GM19455 (cell line): ENCODE measurements around the gene DPH7.
"Not testable (repeated sequence)": the region's sequence is repeated elsewhere in the genome, so short reads cannot be mapped to it uniquely, and the experiment has no call there.

Experiments used
- ATAC-seq: cut with Tn5 transposase; IDR thresholded peaks from one replicate; pipeline ENCODE4 v1.9.1; 2021; ENCODE audit not compliant: unreplicated experiment

DPH7 gene

DNA sequence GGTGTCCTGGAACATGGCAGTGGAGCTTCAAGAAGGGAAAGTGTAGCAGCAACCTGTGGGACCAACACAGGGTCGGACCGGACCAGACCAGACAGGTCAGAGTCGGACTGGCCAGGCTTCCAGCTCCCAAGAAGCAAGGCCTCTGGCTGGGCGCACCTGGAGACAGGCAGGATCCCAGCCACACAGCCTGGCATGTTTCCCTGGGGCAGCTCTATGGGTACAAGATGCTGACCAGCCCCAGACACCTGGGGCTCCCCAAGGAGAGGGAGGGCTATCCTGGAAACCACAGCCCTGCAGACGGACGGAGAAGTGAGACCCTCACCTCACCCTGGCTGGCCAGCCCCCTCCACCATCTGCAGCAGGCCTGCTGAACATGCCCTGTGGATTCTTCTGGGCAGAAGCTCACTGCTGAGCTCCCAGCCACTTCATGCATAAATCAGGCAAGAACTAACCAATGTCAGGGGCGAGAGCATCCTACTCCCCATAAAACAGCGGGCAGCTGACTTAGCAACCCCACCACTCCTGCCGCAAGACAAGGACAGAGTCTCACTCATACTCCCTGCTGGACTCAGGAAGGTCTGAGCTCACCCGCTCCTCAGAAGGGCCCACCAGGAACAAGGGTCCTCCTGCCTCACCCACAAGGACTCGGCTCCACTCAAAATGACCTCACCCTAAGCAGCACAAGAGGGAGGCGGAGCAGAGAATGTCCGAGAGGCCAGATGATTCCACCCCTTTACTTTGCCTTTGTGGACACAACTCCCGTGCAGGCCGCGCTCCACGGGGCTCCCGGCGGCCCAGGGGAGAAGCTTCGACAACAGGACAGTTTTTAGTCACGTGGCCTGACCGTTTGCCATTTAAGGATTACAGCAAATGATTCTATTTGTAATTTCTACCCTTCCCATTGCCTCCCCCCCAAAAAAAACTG lies 2.9 kb upstream of the DPH7 start:
- ATAC-seq = no peak

DNA sequence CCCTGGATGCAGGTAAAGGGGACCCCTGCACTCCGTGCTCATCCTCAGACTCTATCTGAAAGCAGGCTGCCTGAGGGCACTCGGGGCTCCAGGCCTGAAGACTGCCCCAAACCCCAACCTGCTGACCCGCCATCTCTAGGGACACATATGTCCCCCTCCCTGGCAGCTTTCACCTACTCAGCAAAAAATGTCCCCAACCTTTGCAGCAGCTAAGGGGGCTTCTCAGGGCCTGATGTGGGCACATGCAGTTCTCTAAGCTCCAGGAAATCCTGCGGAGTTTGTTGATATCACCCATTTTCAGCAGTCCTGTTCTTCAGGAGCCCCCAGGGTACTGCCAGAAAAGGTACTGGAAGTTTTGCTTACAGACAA lies 2.2 kb upstream of the DPH7 start:
- no peak for ATAC-seq

DNA sequence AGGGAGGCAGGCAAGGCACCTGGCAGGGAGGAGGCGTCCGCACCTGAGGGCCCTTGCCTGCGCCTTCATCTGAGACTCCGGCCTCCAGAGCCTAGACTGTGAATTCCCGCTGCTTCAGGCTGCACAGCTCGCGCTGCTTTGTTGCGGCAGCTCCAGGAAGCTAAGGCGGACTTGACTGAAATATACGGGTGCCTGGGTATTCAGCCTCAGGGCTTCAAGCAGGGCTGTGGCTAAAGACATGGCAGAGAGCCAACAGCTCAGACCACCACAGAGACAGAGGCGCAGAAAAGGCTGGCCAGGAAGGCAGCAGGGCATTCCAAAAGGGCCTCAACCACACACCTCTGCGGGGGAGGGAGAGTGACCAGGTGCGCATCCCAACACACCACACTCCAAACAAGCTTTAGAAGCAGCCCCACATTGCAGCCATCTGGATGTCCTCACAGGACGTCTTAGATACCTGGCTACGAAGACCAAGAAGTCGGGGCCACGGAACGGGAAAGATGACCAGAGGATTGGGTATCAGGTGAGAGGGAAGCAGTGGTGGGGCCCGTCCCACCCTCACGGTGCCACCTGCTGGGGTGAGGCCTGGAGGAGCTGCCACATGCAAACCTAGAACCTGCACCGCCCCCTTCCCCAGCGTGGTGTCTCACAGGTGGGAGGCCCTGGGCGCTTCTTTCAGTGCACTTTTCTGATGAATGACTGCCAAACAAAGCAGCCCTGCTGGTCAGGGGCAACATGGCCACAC lies 1.7 kb upstream of the DPH7 start:
- no peak for ATAC-seq

DNA sequence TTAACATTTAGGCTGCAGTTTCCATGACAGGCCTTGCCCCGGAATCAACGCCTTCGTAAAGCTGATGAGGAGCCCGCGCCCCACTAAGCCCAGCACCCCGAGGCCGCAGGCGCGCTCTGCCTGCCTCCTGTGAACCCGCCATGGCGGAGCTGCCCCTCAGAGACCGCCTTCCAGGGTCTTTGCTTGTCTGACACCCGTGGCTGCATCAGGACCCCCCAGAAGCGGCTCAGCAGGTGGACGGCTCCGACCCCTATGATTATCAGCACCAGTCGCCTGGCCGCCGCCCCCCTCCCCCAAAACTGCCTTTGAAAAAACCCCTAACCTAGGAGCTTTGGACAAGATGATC lies 507 bp upstream of the DPH7 start:
- no peak for ATAC-seq

DNA sequence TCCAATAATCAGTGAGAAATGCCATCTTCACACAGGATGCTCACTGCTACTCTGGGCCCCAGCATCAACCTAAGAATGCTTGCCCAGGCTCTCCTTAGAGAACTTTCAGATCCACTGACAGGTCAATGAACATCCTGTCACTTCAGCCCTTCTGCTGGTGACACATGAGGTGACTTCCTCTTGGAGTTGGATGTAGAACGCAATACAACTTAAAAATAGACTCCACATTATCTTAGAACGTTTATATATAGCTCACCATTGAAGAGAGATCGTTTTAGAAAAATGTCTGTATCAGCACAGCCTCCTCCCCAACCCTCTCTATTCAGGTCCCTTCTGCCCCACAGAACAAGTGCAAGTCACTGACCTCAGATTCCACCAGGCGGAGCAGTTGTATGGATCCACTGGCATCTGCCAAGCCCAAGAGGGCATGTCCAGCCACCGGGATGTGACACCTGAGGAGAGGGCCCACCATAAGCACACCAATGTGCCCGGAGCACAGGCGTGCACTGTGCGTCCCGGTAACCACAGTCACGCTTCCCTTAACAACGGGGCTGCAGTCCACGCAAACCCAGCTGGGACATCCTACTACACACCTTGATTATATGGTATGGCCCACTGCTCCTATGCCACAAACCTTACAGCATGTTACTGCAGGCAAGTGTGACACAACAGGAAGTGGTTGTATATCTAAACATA lies 2.9 kb downstream of the DPH7 start:
- no peak for ATAC-seq

DNA sequence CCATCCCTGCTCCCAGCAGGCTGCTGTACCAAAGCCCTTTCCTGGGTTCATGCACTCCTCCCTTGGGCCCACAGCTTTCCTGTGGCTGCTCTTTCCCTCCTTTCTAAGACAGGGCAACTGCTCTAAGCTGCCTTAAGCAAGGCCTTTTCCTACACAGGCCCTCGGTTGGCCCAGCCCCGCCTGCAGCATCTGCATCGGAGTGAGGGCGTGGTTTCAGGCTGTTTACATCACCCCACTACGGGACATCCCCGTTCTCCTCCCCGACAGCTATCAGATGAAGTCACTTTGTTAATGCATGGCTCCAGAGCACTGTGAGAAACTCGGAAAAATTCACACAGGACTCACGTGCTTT lies 3.4 kb downstream of the DPH7 start:
- no peak for ATAC-seq

DNA sequence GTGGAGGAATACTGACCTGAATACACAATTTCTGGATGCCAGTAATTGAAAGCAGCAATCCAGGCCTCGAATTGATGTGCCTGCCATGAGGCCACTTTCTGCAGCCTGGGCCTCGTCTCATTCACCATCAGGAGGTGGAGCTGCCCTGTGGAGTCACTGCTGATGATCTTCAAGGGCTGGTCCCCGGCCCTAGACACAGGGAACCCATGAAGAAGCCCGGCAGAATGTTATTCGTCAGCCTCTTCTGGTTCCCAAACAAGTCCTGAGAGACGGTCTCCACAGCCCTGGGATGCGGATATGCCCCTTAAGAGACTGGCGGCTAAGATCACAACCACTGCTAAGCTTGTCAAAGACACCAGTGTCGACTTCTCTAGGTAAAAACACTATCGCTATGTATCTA lies 4.5 kb downstream of the DPH7 start:
- ATAC-seq = no peak

DNA sequence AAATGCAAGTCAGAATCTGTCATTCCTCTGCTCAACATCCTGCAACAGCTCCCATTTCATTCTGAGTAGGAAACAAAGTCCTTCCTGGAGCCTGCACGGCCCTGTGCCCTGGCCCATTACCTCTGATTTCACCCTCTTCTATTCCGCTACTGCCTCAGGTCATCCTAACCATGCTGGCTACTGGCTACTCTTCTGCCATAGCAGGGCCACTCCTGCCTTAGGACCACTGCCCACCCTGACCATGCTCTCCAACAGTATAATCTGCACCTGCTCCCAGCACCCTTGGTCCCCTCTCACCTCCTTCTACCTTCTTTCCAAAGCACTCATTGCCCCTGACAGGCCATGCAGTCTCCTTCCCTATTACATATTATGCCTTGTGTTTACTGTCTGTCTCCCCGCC lies 8.2 kb downstream of the DPH7 start:
- ATAC-seq = no peak

DNA sequence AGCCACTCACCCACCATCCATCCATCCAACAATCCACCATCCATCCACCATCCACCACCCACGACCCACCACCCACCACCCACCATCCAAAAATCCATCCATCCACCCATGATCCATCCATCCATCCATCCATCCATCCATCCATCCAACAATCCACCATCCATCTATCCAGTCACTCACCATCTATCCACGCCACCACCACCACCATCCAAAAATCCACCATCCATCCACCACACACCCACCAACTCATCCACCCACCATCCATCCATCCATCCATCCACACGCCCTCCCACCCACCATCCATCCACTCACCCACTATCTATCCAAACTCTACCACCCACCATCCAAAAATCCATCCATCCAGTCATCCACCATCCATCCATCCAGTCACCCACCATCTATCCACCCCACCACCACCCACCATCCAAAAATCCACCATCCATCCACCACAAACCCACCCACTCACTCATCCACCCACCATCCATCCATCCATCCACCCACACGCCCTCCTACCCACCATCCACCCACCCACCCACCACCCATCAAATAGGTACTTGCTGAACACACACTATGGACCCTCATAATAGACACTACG lies 9.0 kb downstream of the DPH7 start:
- no peak for ATAC-seq

DNA sequence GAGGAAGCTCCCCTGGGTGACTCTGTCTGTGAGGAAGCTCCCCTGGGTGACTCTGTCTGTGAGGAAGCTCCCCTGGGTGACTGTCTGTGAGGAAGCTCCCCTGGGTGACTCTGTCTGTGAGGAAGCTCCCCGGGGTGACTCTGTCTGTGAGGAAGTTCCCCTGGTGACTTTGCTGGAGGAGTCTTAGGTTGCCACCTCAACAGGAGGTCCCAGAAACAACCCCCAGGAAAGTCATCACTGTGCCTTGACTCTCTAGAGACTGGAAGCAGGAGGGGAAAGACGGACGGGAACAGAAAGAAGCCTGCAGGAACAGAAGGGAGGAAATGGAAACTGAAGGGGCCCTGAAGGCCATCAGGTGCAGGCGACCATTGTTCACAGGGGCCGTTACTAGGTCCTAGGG lies 10.3 kb downstream of the DPH7 start:
- ATAC-seq = not testable (repeated sequence)

DNA sequence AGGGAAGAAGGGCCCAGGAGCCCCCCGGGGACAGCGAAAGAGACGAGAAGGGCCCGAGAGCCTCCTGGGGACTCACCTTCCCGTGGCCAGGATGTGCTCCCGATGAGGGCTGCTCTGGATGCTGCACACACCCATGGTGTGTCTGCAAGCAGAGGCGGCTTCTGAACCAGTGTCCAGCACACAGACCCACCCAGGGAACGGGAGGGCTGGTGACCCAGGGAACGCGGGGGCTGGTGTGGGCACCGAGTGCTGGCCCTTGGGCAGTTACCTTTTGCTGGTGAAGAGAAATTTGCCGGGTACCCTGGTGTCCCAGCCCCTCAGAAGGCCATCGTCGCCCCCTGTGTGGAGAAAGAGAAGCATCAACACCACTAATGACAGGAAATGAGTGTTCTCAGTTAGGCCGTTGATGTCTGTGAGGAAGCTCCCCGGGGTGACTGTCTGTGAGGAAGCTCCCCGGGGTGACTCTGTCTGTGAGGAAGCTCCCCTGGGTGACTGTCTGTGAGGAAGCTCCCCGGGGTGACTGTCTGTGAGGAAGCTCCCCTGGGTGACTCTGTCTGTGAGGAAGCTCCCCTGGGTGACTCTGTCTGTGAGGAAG lies 13.8 kb downstream of the DPH7 start:
- ATAC-seq = no peak

DNA sequence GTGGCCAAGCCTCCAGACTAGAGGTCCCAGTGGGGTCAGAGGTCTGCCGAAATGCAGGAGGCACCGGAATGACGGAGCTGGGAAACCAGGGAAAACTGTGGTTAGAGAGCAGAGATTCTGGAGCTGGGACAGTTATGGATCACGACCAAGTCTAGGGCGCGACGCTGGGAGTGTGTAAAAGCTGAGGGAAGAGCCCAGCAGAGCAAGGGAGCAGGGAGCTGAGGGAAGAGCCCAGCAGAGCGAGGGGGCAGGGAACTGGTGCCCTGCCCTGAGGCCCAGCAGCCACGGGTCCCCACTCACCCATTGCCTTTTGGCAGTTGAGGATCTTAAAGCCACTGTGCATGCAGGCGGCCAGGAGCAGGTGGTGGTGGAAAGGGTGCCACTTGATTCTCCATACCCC lies 14.6 kb downstream of the DPH7 start:
- ATAC-seq = no peak

DNA sequence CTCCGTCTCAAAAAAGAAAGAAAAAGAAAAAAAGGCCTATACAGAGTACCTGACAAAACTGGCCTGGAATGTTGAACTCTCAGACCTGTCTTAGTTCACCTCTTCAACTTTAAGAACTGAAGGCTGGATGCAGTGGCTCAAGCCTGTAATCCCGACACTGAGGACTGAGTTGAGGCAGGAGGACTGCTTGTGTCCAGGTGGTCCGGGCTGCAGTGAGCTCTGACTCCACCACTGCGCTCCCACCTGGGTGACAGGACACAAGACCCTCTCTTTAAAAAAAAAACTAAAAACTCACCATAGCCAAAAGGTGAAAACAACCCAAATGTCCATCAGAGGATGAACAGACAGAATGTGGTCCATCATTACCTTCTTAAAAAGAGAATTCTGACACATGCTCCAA lies 20.6 kb downstream of the DPH7 start:
- no peak for ATAC-seq

DNA sequence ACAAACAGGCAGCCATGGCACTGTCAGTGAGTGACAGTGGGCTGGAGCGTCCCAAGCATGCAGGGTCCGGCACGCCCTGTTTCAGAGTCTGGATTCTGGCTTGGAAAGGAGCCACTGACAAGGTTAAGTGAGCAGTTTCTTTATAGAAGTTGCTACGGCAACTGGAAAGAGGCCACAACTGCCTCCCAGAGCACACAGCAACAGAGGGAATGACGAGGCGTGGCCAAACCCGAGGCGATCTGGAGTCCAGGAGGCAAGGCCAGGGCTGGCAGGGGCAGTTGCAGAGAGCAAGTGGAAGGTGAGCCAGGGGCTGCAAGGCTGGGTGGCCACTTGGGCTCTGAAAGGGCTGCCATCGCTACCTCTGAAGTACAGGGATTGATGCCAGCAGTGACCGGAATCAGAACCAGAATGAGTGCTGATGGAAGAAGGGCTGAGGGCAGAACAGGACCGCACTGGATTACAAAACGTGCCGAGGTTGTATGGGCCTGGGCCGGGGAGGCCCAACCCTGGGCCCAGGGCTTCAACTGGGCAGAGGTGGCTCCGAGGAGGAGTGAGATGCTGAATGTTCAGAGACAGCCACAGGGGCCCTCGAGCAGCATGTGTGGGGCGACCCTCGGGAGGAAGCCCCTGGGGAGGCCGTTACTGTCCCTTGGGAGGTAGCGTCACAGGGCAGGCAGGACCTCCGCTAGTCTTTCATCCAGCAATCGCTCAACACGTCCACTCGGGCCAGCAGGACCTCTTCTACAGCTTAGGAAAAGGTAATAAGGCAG lies 22.5 kb downstream of the DPH7 start:
- ATAC-seq = no peak

DNA sequence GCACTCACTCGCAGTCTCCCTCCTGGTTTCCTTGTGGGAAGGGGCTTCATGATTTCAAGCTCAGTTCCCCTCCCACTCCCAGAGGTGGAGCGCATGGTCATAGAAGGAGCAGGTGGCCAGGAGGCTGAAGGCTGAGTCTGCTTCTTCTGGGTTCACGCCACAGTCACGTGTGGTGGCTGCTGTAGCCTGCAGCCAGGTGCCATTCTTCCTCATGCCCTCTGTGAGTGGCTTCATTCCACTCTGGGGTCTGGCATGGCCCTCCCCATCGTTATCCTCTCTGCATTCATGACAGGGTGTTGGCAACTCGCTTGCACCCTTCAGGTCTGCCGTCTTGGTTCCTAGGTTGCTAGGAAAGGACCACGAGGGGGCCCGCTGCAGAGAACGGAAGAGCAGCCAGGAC lies 23.5 kb downstream of the DPH7 start:
- ATAC-seq = no peak

DNA sequence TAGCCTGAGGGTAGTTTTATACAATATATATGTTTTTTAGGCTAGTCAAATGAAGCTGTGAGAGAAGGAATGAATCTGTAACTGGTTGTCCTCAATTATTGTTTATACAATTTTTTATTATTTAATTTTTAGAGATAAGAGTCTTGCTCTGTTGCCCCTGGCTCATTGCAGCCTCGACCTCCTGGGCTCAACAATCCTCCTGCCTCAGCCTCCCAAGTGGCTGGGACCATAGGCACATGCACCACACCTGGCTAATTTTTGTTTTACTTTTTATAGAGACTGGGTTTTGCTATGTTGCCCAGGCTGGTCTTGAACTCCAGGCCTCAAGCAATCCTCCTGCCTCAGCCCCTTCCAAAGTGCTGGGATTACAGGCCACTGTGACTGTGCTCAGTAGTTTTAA lies 24.4 kb downstream of the DPH7 start:
- ATAC-seq = no peak

DNA sequence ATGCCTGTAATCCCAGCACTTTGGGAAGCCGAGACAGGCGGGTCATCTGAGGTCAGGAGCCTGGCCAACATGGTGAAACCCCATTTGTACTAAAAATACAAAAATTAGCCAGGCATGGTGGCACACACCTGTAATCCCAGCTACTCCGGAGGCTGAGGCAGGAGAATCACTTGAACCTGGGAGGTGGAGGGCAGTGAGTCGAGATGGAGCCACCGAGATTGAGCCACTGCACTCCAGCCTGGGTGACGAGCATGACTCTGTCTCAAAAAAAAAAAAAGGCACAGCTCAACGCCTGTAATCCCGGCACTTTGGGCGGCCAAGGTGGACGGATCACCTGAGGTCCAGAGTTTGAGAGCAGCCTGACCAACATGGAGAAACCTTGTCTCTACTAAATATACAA lies 25.1 kb downstream of the DPH7 start:
- not testable (repeated sequence) for ATAC-seq

DNA sequence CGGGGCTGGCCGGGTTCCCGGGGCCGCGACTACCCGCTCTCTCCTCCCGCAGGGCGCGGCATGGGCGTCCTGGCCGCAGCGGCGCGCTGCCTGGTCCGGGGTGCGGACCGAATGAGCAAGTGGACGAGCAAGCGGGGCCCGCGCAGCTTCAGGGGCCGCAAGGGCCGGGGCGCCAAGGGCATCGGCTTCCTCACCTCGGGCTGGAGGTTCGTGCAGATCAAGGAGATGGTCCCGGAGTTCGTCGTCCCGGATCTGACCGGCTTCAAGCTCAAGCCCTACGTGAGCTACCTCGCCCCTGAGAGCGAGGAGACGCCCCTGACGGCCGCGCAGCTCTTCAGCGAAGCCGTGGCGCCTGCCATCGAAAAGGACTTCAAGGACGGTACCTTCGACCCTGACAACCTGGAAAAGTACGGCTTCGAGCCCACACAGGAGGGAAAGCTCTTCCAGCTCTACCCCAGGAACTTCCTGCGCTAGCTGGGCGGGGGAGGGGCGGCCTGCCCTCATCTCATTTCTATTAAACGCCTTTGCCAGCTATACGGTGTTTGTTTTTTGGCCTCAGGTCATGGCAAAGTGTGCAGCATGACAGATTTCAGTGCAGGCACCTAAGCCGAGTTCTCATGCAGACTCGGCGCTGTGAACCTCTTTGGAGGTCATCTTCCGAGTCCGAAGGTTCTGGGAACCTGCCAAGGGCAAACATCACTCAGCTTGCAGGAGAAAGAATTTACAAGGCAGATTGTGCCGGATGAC lies 26.5 kb downstream of the DPH7 start:
- peak; percentile 23 for ATAC-seq

DNA sequence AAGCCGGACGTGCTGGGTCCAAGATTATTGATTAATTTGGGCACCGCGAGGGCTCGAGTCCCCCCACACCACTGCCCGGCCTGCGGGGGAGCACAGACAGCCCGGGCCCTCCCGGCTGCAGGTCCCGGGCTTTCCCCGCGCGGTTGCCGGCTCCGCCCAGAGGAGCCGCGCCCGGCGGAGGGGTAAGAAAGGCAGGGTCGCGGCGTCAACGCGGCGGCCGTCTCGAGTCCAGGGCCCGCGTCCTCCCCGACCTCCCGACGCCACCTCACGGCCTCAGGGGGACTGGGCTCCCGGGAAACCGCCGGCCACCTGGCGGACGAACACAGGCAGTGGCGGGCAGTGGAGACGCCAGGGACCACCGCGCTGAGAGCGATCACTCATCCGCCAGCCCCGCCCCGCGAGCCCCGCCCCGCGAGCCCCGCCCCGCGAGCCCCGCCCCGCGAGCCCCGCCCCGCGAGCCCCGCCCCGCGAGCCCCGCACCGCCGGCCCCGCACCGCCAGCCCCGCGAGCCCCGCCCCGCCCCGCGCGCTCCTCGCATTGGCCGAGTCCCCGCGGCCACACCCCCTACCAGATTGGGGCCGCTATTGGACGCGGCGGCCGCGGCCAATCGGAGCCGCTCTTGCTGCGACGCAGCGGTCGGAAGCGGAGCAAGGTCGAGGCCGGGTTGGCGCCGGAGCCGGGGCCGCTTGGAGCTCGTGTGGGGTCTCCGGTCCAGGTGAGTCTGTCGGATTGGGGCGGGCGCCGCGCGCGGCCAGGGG lies 27.3 kb downstream of the DPH7 start, which contains the start of gene MRPL41:
Gene MRPL41, plus strand, starts transcription at position 616 of the 758 bp plus-strand sequence. CDS start 203 bp downstream, outside the sequence.
- peak; percentile 69 for ATAC-seq
